Activated CD8-positive, alpha-beta T cell treated with anti-CD3 and anti-CD28 coated beads for 36 hours (primary cell): ENCODE measurements around the gene ADAM15. TPM values are rescaled to one million over a fixed set of nuclear protein-coding genes. Genes with fewer than 3 reads are reported as not detected.

ENCODE experiments used
- ATAC-seq: fragments of 200-7000 bp; cut with Tn5 transposase; one replicate; pipeline ENCODE4 v1.10.0; 2021; ENCODE audit warnings: mild to moderate bottlenecking, moderate library complexity
- CTCF ChIA-PET: fragments of 350-600 bp; sonication (Branson Sonifier 250); formaldehyde crosslinking; loops from one replicate; lab custom pipeline; 2021; ENCODE audit warnings: antibody characterized with exemption; lab: Charles Lee
- POLR2A ChIA-PET: fragments of 350-600 bp; sonication (Branson Sonifier 250); formaldehyde crosslinking; loops from one replicate; lab custom pipeline; 2021; ENCODE audit warnings: antibody characterized with exemption; lab: Charles Lee
- DNase-seq: peaks from one replicate; pipeline ENCODE4 v3.0.0-alpha.2; 2020
- H3K27ac Mint-ChIP-seq: one replicate; pipeline ENCODE4 v1.8.0; 2021; ENCODE audit warnings: mild to moderate bottlenecking, mixed read lengths
- H3K27me3 Mint-ChIP-seq: one replicate; pipeline ENCODE4 v1.8.0; 2021; ENCODE audit warnings: mixed read lengths
- H3K36me3 Mint-ChIP-seq: one replicate; pipeline ENCODE4 v1.8.0; 2021; ENCODE audit warnings: low read depth, mixed read lengths
- H3K4me1 Mint-ChIP-seq: one replicate; pipeline ENCODE4 v1.8.0; 2021; ENCODE audit warnings: low read depth, mixed read lengths
- H3K4me3 Mint-ChIP-seq: one replicate; pipeline ENCODE4 v1.8.0; 2021; ENCODE audit warnings: mild to moderate bottlenecking, moderate library complexity, mixed read lengths
- H3K9me3 Mint-ChIP-seq: one replicate; pipeline ENCODE4 v1.8.0; 2021; ENCODE audit warnings: mixed read lengths
- CTCF ChIP-seq: fragments of 200-600 bp; IDR thresholded peaks from one replicate; pipeline ENCODE4 v1.8.0; 2022; ENCODE audit warnings: antibody characterized with exemption, mild to moderate bottlenecking
- intact Hi-C: fragments of 100-400 bp; cut with micrococcal nuclease; formaldehyde crosslinking; loops from one replicate; pipeline ENCODE4 v1.10.0; 2022
- total RNA-seq, 2 experiments: library from RNA; stranded (reverse); gene quantifications; one replicate each; pipeline ENCODE4 v1.2.3, GENCODE V29; 2021

Gene ADAM15
- total RNA-seq, 2 experiments from 2014 or later, result 36.4 to 37.2 TPM

- no peaks in the 10 kb centered on the region for H3K36me3 Mint-ChIP-seq
- DNase-seq (no peak), ATAC-seq (no peak)
- no peak for TF ChIP-seq CTCF
- intact Hi-C loops, result no loop called here
- H3K27me3 Mint-ChIP-seq, result peaks cover 5% of the 10 kb centered on the region
- CTCF ChIA-PET, result interaction anchor here (1.0 to 2.5 kb wide), 7 partner anchors 9 to 48 kb away, joined by 3 to 7 read pairs (median 4); no protein-coding TSS in a partner anchor
- H3K27ac Mint-ChIP-seq, result no peak overlapping the region
- no peaks in the 10 kb centered on the region for H3K4me1 Mint-ChIP-seq
- POLR2A ChIA-PET, result no interaction called here
- H3K9me3 Mint-ChIP-seq, result no peaks in the 10 kb centered on the region
- no peak overlapping the region for H3K4me3 Mint-ChIP-seq
Measured at GRCh38 chr1:155037851-155038441, 13.2 kb upstream of the ADAM15 start.

- ChIA-PET POLR2A (no interaction called here), CTCF (interaction anchor here (1.0 to 2.5 kb wide), 6 partner anchors 8 to 47 kb away, joined by 3 to 7 read pairs (median 5); no protein-coding TSS in a partner anchor)
- Mint-ChIP-seq H3K9me3 (no peaks in the 10 kb centered on the region), H3K27me3 (peaks cover 5% of the 10 kb centered on the region), H3K4me3 (no peak overlapping the region), H3K36me3 (no peaks in the 10 kb centered on the region), H3K27ac (no peak overlapping the region), H3K4me1 (no peaks in the 10 kb centered on the region)
- TF ChIP-seq CTCF, result no peak
- intact Hi-C loops, result no loop called here
- DNase-seq (no peak), ATAC-seq (no peak)
Measured at GRCh38 chr1:155038602-155039307, 12.4 kb upstream of the ADAM15 start.

- Mint-ChIP-seq H3K9me3 (no peaks in the 10 kb centered on the region), H3K4me1 (no peaks in the 10 kb centered on the region), H3K4me3 (no peak overlapping the region), H3K36me3 (no peaks in the 10 kb centered on the region), H3K27me3 (peaks cover 5% of the 10 kb centered on the region), H3K27ac (no peak overlapping the region)
- POLR2A ChIA-PET, result no interaction called here
- ATAC-seq (no peak), DNase-seq (no peak)
- TF ChIP-seq CTCF, result no peak
- intact Hi-C loops, result no loop called here
- CTCF ChIA-PET, result interaction anchor here (1.1 to 2.1 kb wide), 4 partner anchors 21 to 133 kb away, joined by 3 to 6 read pairs (median 5); partner anchors contain the start of gene KRTCAP2
Measured at GRCh38 chr1:155039308-155039669, 11.8 kb upstream of the ADAM15 start.

- Mint-ChIP-seq H3K27ac (no peak overlapping the region), H3K36me3 (no peaks in the 10 kb centered on the region), H3K9me3 (no peaks in the 10 kb centered on the region), H3K4me3 (no peak overlapping the region), H3K4me1 (peaks cover 5% of the 10 kb centered on the region), H3K27me3 (peaks cover 7% of the 10 kb centered on the region)
- ChIA-PET POLR2A (interaction anchor here (0.6 to 1.0 kb wide), 3 partner anchors 19 to 58 kb away, joined by 3 read pairs; no protein-coding TSS in a partner anchor), CTCF (interaction anchor here (0.7 to 14.7 kb wide), 7 partner anchors 9 to 132 kb away, joined by 3 to 204 read pairs (median 4); partner anchors contain the start of genes ADAM15, EFNA4 and KRTCAP2)
- no peak for DNase-seq
- TF ChIP-seq CTCF, result no peak
- ATAC-seq, result no peak
- intact Hi-C loops, result no loop called here
Measured at GRCh38 chr1:155040358-155041093, 10.6 kb upstream of the ADAM15 start.
